ENCODE measurements around the gene WNK2. TPM values are rescaled to one million over a fixed set of nuclear protein-coding genes. Genes with fewer than 3 reads are reported as not detected.

The WNK2 gene
- total and polyA plus RNA-seq, 2 donors (not counting 3 experiments of a cell fraction or from before 2014, with no cell fraction given), result not detected

GRCh38 chr9:93237540-93237939, 53.6 kb downstream of the WNK2 start:
- Histone ChIP-seq H3K27ac (ENCODE audit: insufficient read depth, low read depth, low read length) (no peak overlapping the region), H3K79me2 (ENCODE audit: control insufficient read depth, insufficient read depth, low read length) (no peaks in the 10 kb centered on the region), H3K27me3 (ENCODE audit: control insufficient read depth in 2 of 2, insufficient read depth in 2 of 2, low read length in 2 of 2) (no peaks in the 10 kb centered on the region), H2AFZ (ENCODE audit: low read depth, low read length) (no peak overlapping the region), H3K4me1 (ENCODE audit: control insufficient read depth, extremely low read depth, insufficient read depth, low read length) (no peaks in the 10 kb centered on the region), H3K9me1 (replicated peaks; ENCODE audit: control insufficient read depth, extremely low read depth, insufficient read depth, low read length) (no peaks in the 10 kb centered on the region), H4K20me1 (replicated peaks; ENCODE audit: control insufficient read depth, extremely low read depth, insufficient read depth, low read length) (no peaks in the 10 kb centered on the region), H3K36me3 (ENCODE audit: control insufficient read depth in 2 of 2, extremely low read depth in 1 of 2, insufficient read depth in 2 of 2, low read length in 2 of 2) (no peaks in the 10 kb centered on the region), H3K4me2 (ENCODE audit: insufficient read depth, low read length) (no peak overlapping the region), H3K9ac (replicated peaks; ENCODE audit: extremely low read depth, insufficient read depth, low read length) (no peak overlapping the region), H3K9me3 (replicated peaks; ENCODE audit: control insufficient read depth, insufficient read depth, low read length) (no peaks in the 10 kb centered on the region), H3K4me3 (replicated peaks in 1 of 3; ENCODE audit: insufficient read depth in 1 of 3, low read depth in 1 of 3, low read length in 3 of 3) (no peak overlapping the region)
- no peak for DNase-seq (ENCODE audit: low read depth, low spot score)
- POLR2A ChIA-PET, result no interaction called here
- dilution Hi-C loops (cut with MboI; ENCODE audit: extremely low pct_ligation_motif_present, low sequenced_read_pairs), result no loop called here
- intact Hi-C loops (cut with micrococcal nuclease), result no loop called here
- BruUV-seq (replicated peaks), result no TSS peak
- TF ChIP-seq JUN (IDR thresholded peaks at IDR 0.05; ENCODE audit: borderline replicate concordance, insufficient read depth, insufficient read length, low read depth) (no peak), POLR2A (IDR thresholded peaks at IDR 0.05; ENCODE audit: low read depth, low read length) (no peak), MYC (IDR thresholded peaks at IDR 0.05; ENCODE audit: low read depth, low read length) (no peak), GATA2 (IDR thresholded peaks at IDR 0.05; ENCODE audit: insufficient read depth, insufficient read length, low read depth, low read length) (no peak), POLR2AphosphoS5 (IDR thresholded peaks at IDR 0.05; ENCODE audit: insufficient read depth, low read depth, low read length) (no peak), MAX (IDR thresholded peaks at IDR 0.05; ENCODE audit: insufficient read depth, insufficient read length) (no peak), EZH2 (IDR thresholded peaks at IDR 0.05; ENCODE audit: borderline replicate concordance, low read depth, low read length, severe bottlenecking) (no peak), FOS (IDR thresholded peaks at IDR 0.05; ENCODE audit: borderline replicate concordance, insufficient read depth, low read length) (no peak)
- TF ChIP-seq, protein P1, sequence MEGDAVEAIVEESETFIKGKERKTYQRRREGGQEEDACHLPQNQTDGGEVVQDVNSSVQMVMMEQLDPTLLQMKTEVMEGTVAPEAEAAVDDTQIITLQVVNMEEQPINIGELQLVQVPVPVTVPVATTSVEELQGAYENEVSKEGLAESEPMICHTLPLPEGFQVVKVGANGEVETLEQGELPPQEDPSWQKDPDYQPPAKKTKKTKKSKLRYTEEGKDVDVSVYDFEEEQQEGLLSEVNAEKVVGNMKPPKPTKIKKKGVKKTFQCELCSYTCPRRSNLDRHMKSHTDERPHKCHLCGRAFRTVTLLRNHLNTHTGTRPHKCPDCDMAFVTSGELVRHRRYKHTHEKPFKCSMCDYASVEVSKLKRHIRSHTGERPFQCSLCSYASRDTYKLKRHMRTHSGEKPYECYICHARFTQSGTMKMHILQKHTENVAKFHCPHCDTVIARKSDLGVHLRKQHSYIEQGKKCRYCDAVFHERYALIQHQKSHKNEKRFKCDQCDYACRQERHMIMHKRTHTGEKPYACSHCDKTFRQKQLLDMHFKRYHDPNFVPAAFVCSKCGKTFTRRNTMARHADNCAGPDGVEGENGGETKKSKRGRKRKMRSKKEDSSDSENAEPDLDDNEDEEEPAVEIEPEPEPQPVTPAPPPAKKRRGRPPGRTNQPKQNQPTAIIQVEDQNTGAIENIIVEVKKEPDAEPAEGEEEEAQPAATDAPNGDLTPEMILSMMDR (IDR thresholded peaks at IDR 0.05; ENCODE audit: extremely low read depth in 1 of 2, insufficient read depth in 1 of 2, low read depth in 1 of 2, low read length in 2 of 2), result no peak
- FAIRE-seq, result no peak
- CTCF ChIA-PET, result no interaction called here

Measured in endothelial cell of umbilical vein (primary cell).